Tibial nerve (tissue), 4 donors: Measurements from ENCODE around the gene CBY2. TPM values are rescaled to one million over a fixed set of nuclear protein-coding genes. Genes with fewer than 3 reads are reported as not detected.

Experiments
- DNase-seq, 2 donors: peaks; one replicate each; pipeline ENCODE4 v3.0.0-alpha.2; 2019; ENCODE audit warnings: low spot score in 2 of 2
- H3K27ac ChIP-seq, 4 donors: fragments of 200-600 bp; sonication (generic) in 3 of 4; one replicate each; pipeline ENCODE4 v1.5.1; 2017 to 2019; ENCODE audit warnings: mild to moderate bottlenecking in 1 of 4
- H3K27me3 ChIP-seq, 2 donors: fragments of 200-600 bp; sonication (generic) in 1 of 2; one replicate each; pipeline versions ENCODE4 v1.5.1 to v1.6.0; 2017 to 2019
- H3K36me3 ChIP-seq, 3 donors: fragments of 200-600 bp; sonication (generic); one replicate each; pipeline ENCODE4 v1.5.1; 2018 to 2019
- H3K4me1 ChIP-seq, 4 donors: fragments of 200-600 bp; sonication (generic) in 3 of 4; one replicate each; pipeline ENCODE4 v1.5.1; 2017 to 2019
- H3K4me3 ChIP-seq, 4 donors: fragments of 200-600 bp; sonication (generic) in 3 of 4; one replicate each; pipeline ENCODE4 v1.5.1; 2017 to 2019; ENCODE audit warnings: mild to moderate bottlenecking in 1 of 4, moderate library complexity in 1 of 4
- H3K9me3 ChIP-seq, 4 donors: fragments of 200-600 bp; sonication (generic) in 3 of 4; one replicate each; pipeline ENCODE4 v1.5.1; 2017 to 2019
- EP300 ChIP-seq, 2 donors: sonication (generic); formaldehyde crosslinking; IDR thresholded peaks; one replicate each; pipeline ENCODE4 v1.6.1; 2017; ENCODE audit warnings: antibody characterized with exemption in 2 of 2, mild to moderate bottlenecking in 1 of 2
- POLR2A ChIP-seq, 2 donors: fragments of 450-650 bp; IDR thresholded peaks; one replicate each; pipeline ENCODE4 v1.6.1; 2017; ENCODE audit warnings: antibody characterized with exemption in 2 of 2, mild to moderate bottlenecking in 2 of 2, moderate library complexity in 2 of 2
- WGBS, 2 donors: methylation state at CpG; one replicate each; pipeline ENCODE4 v1.1.5; 2018; 5-methylcytosine and 5-hydroxymethylcytosine counted together
- total RNA-seq, 4 donors: library from RNA; depleted of rRNA; stranded (reverse); fragments of >200 nt; gene quantifications; one replicate each; pipeline ENCODE4 v1.1.0, GENCODE V29; 2016
- TF ChIP-seq, protein P1 (sequence below), 5 experiments: fragments of 200-600 bp in 3 of 5; fragments of 450-650 bp in 2 of 5; sonication (generic) in 3 of 5; IDR thresholded peaks; one replicate each; pipeline ENCODE4 v1.5.1; 2016 to 2019; ENCODE audit warnings: antibody characterized with exemption in 5 of 5, mild to moderate bottlenecking in 3 of 5, moderate library complexity in 2 of 5

CBY2 gene
- total RNA-seq, 4 donors from 2014 or later, result not detected

DNA sequence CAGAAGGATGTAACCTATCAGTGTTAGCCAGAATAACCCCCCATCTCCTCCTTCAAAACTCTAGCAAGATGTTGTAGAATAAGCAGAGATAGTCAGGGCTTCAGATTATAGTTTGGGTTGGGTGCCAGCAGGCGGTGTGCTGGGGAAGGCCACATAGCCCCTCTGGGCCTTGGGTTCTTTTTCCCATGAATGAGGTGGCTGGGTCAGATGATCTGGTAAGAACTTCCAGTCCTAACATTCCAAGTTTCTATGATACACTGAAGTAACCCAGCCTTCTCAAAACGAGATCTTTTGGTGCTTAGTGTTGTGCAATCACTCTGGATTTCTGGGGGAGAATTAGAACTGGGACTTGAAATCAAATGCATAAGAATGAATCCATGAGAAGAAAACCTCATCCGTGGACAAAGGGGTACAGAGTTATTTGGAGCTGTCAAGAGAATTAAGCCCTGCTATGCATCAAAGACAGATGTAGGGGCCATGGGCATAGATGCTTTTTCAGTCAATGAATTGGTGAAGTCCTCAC is 810 bp downstream of the CBY2 start:
- no peak for DNase-seq
- Histone ChIP-seq H3K27ac (no peak overlapping the region), H3K4me3 (no peak overlapping the region), H3K27me3 (no peaks in the 10 kb centered on the region), H3K9me3 (no peaks in the 10 kb centered on the region), H3K36me3 (no peaks in the 10 kb centered on the region), H3K4me1 (no peaks in the 10 kb centered on the region)
- TF ChIP-seq EP300 (IDR thresholded peaks at IDR 0.05), result no peak
- no peak for TF ChIP-seq POLR2A (IDR thresholded peaks at IDR 0.05)
- TF ChIP-seq, protein P1, sequence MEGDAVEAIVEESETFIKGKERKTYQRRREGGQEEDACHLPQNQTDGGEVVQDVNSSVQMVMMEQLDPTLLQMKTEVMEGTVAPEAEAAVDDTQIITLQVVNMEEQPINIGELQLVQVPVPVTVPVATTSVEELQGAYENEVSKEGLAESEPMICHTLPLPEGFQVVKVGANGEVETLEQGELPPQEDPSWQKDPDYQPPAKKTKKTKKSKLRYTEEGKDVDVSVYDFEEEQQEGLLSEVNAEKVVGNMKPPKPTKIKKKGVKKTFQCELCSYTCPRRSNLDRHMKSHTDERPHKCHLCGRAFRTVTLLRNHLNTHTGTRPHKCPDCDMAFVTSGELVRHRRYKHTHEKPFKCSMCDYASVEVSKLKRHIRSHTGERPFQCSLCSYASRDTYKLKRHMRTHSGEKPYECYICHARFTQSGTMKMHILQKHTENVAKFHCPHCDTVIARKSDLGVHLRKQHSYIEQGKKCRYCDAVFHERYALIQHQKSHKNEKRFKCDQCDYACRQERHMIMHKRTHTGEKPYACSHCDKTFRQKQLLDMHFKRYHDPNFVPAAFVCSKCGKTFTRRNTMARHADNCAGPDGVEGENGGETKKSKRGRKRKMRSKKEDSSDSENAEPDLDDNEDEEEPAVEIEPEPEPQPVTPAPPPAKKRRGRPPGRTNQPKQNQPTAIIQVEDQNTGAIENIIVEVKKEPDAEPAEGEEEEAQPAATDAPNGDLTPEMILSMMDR (IDR thresholded peaks at IDR 0.05), result no peak
- WGBS, 2 donors, result 80 to 81% methylated on average over 3 of the region's 3 CpGs

DNA sequence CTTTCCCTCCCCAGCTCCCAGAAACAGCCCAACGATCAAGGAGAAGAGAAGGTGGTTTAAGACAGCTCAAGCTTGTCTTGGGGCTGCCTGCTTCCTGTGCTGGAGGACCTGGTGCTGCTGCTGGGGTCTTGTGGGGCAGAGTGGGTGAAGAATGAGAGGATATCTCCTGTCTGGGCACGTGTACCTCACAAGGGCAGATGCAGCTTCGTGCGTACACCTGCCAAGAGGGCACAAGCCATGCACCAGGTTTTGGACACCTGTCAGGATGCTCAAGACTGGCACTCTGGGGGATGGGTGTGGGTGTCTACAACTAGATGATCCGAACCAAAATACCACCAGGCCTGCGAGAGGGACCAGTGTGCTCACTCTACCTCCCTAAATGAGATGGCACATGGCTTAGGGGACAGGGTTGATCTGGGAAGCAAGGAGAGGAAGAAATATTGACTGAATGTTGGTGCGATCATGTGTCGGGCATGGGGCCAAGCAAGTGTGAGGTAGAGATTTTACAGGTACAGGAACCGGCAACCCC is 2.2 kb downstream of the CBY2 start:
- WGBS, 2 donors, result 83 to 92% methylated on average over 9 of the region's 9 CpGs
- DNase-seq, result no peak
- Histone ChIP-seq H3K27ac (no peak overlapping the region), H3K4me1 (no peaks in the 10 kb centered on the region), H3K4me3 (no peak overlapping the region), H3K27me3 (no peaks in the 10 kb centered on the region), H3K9me3 (no peaks in the 10 kb centered on the region), H3K36me3 (no peaks in the 10 kb centered on the region)
- TF ChIP-seq EP300 (IDR thresholded peaks at IDR 0.05) (no peak), POLR2A (IDR thresholded peaks at IDR 0.05) (no peak)
- TF ChIP-seq, protein P1 (IDR thresholded peaks at IDR 0.05), result no peak

DNA sequence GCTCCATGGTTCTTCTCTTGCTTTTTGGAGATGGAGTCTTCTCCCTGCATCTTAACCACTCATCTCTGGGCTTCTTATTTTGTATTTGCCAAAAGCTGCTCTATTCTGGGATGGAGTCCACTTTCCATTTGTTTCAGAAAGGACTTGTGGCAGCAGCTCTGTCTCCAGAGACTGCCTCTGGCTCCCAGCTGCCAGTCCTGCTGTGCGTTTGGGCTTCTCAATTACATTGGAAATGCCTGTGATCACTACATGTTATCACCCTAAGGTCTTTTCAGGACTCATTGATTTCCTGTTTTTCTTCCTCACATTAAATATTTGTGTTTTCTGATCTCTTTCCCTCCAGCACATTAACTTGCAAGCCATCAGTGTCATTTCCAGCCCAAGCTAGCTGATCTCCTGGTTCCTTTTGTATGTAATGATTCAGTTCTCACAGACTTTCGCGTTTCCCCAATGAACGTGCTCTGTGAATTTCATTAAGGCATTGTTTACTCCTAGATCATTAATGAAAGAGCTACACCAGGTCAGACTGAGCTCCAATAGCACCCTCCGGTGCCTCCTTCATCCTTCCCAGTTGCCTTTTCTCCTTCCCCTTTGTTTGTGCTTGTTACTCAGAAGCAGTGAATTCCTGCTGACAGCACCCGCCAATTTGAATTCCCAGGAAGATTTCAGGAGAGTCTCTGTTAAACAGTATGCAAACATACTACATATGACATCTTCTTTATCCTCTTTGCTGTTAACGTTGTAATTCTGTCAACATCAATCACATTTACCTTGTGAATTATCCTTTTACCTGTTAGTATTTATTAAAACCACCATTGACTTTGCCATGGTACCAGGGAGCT is 3.0 kb downstream of the CBY2 start:
- 62% methylated on average over 7 of the region's 7 CpGs for WGBS, 2 donors
- Histone ChIP-seq H3K27ac (no peak overlapping the region), H3K27me3 (no peaks in the 10 kb centered on the region), H3K4me3 (no peak overlapping the region), H3K9me3 (no peaks in the 10 kb centered on the region), H3K4me1 (no peaks in the 10 kb centered on the region), H3K36me3 (no peaks in the 10 kb centered on the region)
- TF ChIP-seq EP300 (IDR thresholded peaks at IDR 0.05), result no peak
- TF ChIP-seq, protein P1 (IDR thresholded peaks at IDR 0.05), result no peak
- TF ChIP-seq POLR2A (IDR thresholded peaks at IDR 0.05), result no peak
- DNase-seq, result no peak

DNA sequence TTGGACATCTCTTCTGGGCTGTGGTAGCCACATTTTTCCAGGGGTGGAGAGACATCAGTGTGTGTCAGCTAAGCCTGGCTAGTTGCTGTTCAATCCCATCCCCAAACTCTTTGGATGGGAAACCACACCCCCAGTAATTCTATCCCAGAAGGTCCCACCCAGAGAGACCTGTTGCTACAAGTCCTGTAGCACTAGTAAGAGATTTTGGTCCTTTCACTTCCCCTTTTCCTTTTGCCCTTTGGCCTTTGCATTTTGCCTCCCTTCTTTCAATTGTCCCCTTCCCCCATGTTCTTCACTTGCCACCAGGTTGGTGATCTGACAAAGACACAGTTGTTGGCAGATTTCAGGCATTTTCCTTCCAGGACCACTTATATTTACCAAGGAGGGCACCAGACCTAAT is 3.8 kb downstream of the CBY2 start:
- Histone ChIP-seq H3K9me3 (no peaks in the 10 kb centered on the region), H3K36me3 (no peaks in the 10 kb centered on the region), H3K4me3 (no peak overlapping the region), H3K27ac (no peak overlapping the region), H3K4me1 (no peaks in the 10 kb centered on the region), H3K27me3 (no peaks in the 10 kb centered on the region)
- DNase-seq, result no peak
- no peak for TF ChIP-seq EP300 (IDR thresholded peaks at IDR 0.05)
- TF ChIP-seq, protein P1 (IDR thresholded peaks at IDR 0.05), result no peak
- TF ChIP-seq POLR2A (IDR thresholded peaks at IDR 0.05), result no peak

DNA sequence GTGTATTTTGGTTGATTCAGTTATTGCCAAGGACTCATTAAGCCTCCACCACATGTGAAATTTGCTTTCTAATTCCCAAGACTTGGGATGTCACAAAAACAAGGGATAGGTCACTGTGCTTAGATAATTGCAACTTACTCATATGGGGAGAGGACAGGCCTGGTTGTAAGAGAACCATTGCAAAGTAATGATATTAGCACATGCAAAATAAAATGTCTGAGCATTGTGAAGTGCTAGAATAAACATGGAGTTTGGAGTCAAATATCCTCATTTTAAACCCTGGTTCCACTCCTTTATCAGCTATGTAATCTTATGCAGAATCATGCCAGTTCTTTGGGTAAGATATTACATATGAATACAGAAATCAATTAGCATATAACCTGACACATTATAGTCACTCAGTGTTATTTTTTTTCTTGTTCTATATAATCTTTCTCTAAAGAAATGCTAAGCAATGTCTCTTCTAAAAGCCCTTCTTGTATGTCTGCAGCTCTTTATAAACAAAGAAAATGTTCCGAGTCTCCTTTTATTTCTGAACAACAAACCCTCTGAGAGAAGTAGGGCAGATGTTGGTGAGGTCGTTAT is 5.5 kb downstream of the CBY2 start:
- Histone ChIP-seq H3K4me3 (no peak overlapping the region), H3K36me3 (no peaks in the 10 kb centered on the region), H3K4me1 (no peaks in the 10 kb centered on the region), H3K27me3 (no peaks in the 10 kb centered on the region), H3K9me3 (no peaks in the 10 kb centered on the region), H3K27ac (no peak overlapping the region)
- WGBS, 2 donors, result 24 to 34% methylated on average over 2 of the region's 2 CpGs
- TF ChIP-seq EP300 (IDR thresholded peaks at IDR 0.05) (no peak), POLR2A (IDR thresholded peaks at IDR 0.05) (no peak)
- TF ChIP-seq, protein P1 (IDR thresholded peaks at IDR 0.05), result no peak
- DNase-seq, result no peak
